HG03135 (cell line): ENCODE data around the gene DMPK.

Experiments used
- ATAC-seq: cut with Tn5 transposase; IDR thresholded peaks from one replicate; pipeline ENCODE4 v1.9.1; 2021; ENCODE audit warnings: mild to moderate bottlenecking, moderate library complexity; ENCODE audit not compliant: unreplicated experiment

DMPK gene

GRCh38 chr19:45782162-45782691, at the start of gene DMPK:
TSS of gene DMPK (minus strand) at chr19:45782490. CDS start at chr19:45782352, 138 bp downstream.
- no peak for ATAC-seq

- no peak for ATAC-seq
These were observed 46.7 kb upstream of the DMPK start for GRCh38 chr19:45828945-45829344.

- ATAC-seq = no peak
These were observed 46.2 kb upstream of the DMPK start for GRCh38 chr19:45828523-45828922.

GRCh38 chr19:45827459-45828093, 45.3 kb upstream of the DMPK start:
- ATAC-seq = no peak

GRCh38 chr19:45826934-45827333, 44.6 kb upstream of the DMPK start:
- no peak for ATAC-seq

GRCh38 chr19:45825917-45826893, 43.9 kb upstream of the DMPK start:
- no peak for ATAC-seq

GRCh38 chr19:45825263-45825605, 42.9 kb upstream of the DMPK start:
- no peak for ATAC-seq

- no peak for ATAC-seq
These were observed 42.4 kb upstream of the DMPK start for GRCh38 chr19:45824531-45825262.

GRCh38 chr19:45824041-45824471, 41.8 kb upstream of the DMPK start:
- ATAC-seq = no peak

GRCh38 chr19:45823182-45823581, 40.9 kb upstream of the DMPK start:
- ATAC-seq = no peak

GRCh38 chr19:45822716-45823115, 40.4 kb upstream of the DMPK start:
- no peak for ATAC-seq

- ATAC-seq = no peak
These were observed 39.3 kb upstream of the DMPK start for GRCh38 chr19:45821570-45821969.

GRCh38 chr19:45821103-45821521, 38.8 kb upstream of the DMPK start:
- no peak for ATAC-seq

GRCh38 chr19:45820413-45821102, 38.3 kb upstream of the DMPK start:
- no peak for ATAC-seq

GRCh38 chr19:45819769-45820168, 37.5 kb upstream of the DMPK start:
- no peak for ATAC-seq

GRCh38 chr19:45817725-45818301, 35.5 kb upstream of the DMPK start:
- no peak for ATAC-seq

- ATAC-seq = peak; percentile 80
These were observed 34.9 kb upstream of the DMPK start for GRCh38 chr19:45817010-45817724.

GRCh38 chr19:45816236-45817009, 34.1 kb upstream of the DMPK start:
- no peak for ATAC-seq
